Measurements from ENCODE around the gene IL20RA.

- TF ChIP-seq, protein P1, sequence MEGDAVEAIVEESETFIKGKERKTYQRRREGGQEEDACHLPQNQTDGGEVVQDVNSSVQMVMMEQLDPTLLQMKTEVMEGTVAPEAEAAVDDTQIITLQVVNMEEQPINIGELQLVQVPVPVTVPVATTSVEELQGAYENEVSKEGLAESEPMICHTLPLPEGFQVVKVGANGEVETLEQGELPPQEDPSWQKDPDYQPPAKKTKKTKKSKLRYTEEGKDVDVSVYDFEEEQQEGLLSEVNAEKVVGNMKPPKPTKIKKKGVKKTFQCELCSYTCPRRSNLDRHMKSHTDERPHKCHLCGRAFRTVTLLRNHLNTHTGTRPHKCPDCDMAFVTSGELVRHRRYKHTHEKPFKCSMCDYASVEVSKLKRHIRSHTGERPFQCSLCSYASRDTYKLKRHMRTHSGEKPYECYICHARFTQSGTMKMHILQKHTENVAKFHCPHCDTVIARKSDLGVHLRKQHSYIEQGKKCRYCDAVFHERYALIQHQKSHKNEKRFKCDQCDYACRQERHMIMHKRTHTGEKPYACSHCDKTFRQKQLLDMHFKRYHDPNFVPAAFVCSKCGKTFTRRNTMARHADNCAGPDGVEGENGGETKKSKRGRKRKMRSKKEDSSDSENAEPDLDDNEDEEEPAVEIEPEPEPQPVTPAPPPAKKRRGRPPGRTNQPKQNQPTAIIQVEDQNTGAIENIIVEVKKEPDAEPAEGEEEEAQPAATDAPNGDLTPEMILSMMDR (conservative IDR thresholded peaks at IDR 0.05), result no peak
- no peak for TF ChIP-seq ZFX (IDR thresholded peaks at IDR 0.05)
Measured at GRCh38 chr6:136969930-136970329, 74.8 kb downstream of the IL20RA start.

Measured in C4-2B (cell line).